Measurements from ENCODE around the gene HSBP1. TPM values are rescaled to one million over a fixed set of nuclear protein-coding genes. Genes with fewer than 3 reads are reported as not detected.

Gene HSBP1
- total and polyA plus RNA-seq, 4 experiments from 2014 or later: 27.3 to 35.2 (median 32.5) TPM

- H3K27me3 ChIP-seq (ENCODE audit: insufficient read depth, low read length): no peaks in the 10 kb centered on the region
- ChIA-PET POLR2A (ENCODE audit: partially characterized antibody) (no interaction called here), CTCF (ENCODE audit: partially characterized antibody) (no interaction called here)
- no peaks in the 10 kb centered on the region for H3K9me3 ChIP-seq (ENCODE audit: control insufficient read depth in 1 of 2, low read length in 2 of 2)
- Mint-ChIP-seq H3K36me3 (no peaks in the 10 kb centered on the region), H3K4me3 (no peak overlapping the region), H3K27ac (no peak overlapping the region), H3K4me1 (no peaks in the 10 kb centered on the region), H3K27me3 (peaks cover 3 to 14% of the 10 kb centered on the region in 2 donors), H3K9me3 (peaks cover 0 to 4% (median 0%) of the 10 kb centered on the region in 8 donors)
- no peak overlapping the region for H3K4me3 ChIP-seq (ENCODE audit: low read length in 2 of 2)
- no peak overlapping the region for H3K27ac ChIP-seq (ENCODE audit: low read depth, low read length)
- H3K4me1 ChIP-seq (ENCODE audit: insufficient read depth, low read length): no peaks in the 10 kb centered on the region
- H3K36me3 ChIP-seq (ENCODE audit: insufficient read depth, low read length): no peaks in the 10 kb centered on the region
- intact Hi-C loops (cut with micrococcal nuclease): no loop called here
- no peak for DNase-seq
These were observed 35.0 kb upstream of the HSBP1 start for GRCh38 chr16:83772806-83773205.

GRCh38 chr16:83774066-83774465 lies 33.7 kb upstream of the HSBP1 start:
- Mint-ChIP-seq H3K36me3 (no peaks in the 10 kb centered on the region), H3K4me1 (no peaks in the 10 kb centered on the region), H3K4me3 (no peak overlapping the region), H3K9me3 (peaks cover 0 to 4% (median 0%) of the 10 kb centered on the region in 8 donors), H3K27ac (no peak overlapping the region), H3K27me3 (peaks cover 3 to 15% of the 10 kb centered on the region in 2 donors)
- Histone ChIP-seq H3K27me3 (ENCODE audit: insufficient read depth, low read length) (no peaks in the 10 kb centered on the region), H3K27ac (ENCODE audit: low read depth, low read length) (no peak overlapping the region), H3K36me3 (ENCODE audit: insufficient read depth, low read length) (no peaks in the 10 kb centered on the region), H3K4me3 (ENCODE audit: low read length in 2 of 2) (no peak overlapping the region), H3K9me3 (ENCODE audit: control insufficient read depth in 1 of 2, low read length in 2 of 2) (no peaks in the 10 kb centered on the region), H3K4me1 (ENCODE audit: insufficient read depth, low read length) (no peaks in the 10 kb centered on the region)
- intact Hi-C loops (cut with micrococcal nuclease): no loop called here
- ChIA-PET POLR2A (ENCODE audit: partially characterized antibody) (no interaction called here), CTCF (ENCODE audit: partially characterized antibody) (no interaction called here)
- no peak for DNase-seq

- Mint-ChIP-seq H3K27ac (no peak overlapping the region), H3K9me3 (no peaks in the 10 kb centered on the region), H3K4me1 (no peaks in the 10 kb centered on the region), H3K4me3 (no peak overlapping the region), H3K36me3 (no peaks in the 10 kb centered on the region), H3K27me3 (peaks cover 4 to 13% of the 10 kb centered on the region in 2 donors)
- ChIA-PET POLR2A (ENCODE audit: partially characterized antibody) (no interaction called here), CTCF (ENCODE audit: partially characterized antibody) (no interaction called here)
- Histone ChIP-seq H3K27ac (ENCODE audit: low read depth, low read length) (no peak overlapping the region), H3K36me3 (ENCODE audit: insufficient read depth, low read length) (no peaks in the 10 kb centered on the region), H3K4me3 (ENCODE audit: low read length in 2 of 2) (no peak overlapping the region), H3K9me3 (ENCODE audit: control insufficient read depth in 1 of 2, low read length in 2 of 2) (no peaks in the 10 kb centered on the region), H3K4me1 (ENCODE audit: insufficient read depth, low read length) (no peaks in the 10 kb centered on the region), H3K27me3 (ENCODE audit: insufficient read depth, low read length) (no peaks in the 10 kb centered on the region)
- no peak for DNase-seq
- intact Hi-C loops (cut with micrococcal nuclease): no loop called here
These were observed 30.8 kb upstream of the HSBP1 start for GRCh38 chr16:83776944-83777343.

- POLR2A ChIA-PET (ENCODE audit: partially characterized antibody): no interaction called here
- no peak for DNase-seq
- H3K27ac ChIP-seq (ENCODE audit: low read depth, low read length): no peak overlapping the region
- intact Hi-C loops (cut with micrococcal nuclease): no loop called here
- no peaks in the 10 kb centered on the region for H3K36me3 ChIP-seq (ENCODE audit: insufficient read depth, low read length)
- no peak overlapping the region for H3K4me3 Mint-ChIP-seq
- H3K9me3 ChIP-seq (ENCODE audit: control insufficient read depth in 1 of 2, low read length in 2 of 2): no peaks in the 10 kb centered on the region
- peaks cover 8 to 9% of the 10 kb centered on the region in 2 donors for H3K27me3 Mint-ChIP-seq
- H3K9me3 Mint-ChIP-seq: no peaks in the 10 kb centered on the region
- CTCF ChIA-PET (ENCODE audit: partially characterized antibody): no interaction called here
- H3K4me3 ChIP-seq (ENCODE audit: low read length in 2 of 2): no peak overlapping the region
- H3K27me3 ChIP-seq (ENCODE audit: insufficient read depth, low read length): no peaks in the 10 kb centered on the region
- no peaks in the 10 kb centered on the region for H3K4me1 ChIP-seq (ENCODE audit: insufficient read depth, low read length)
- H3K4me1 Mint-ChIP-seq: no peaks in the 10 kb centered on the region
- H3K36me3 Mint-ChIP-seq: no peaks in the 10 kb centered on the region
- no peak overlapping the region for H3K27ac Mint-ChIP-seq
These were observed 27.9 kb upstream of the HSBP1 start for GRCh38 chr16:83779886-83780285.

GRCh38 chr16:83785455-83785854 lies 22.3 kb upstream of the HSBP1 start:
- H3K4me3 ChIP-seq (ENCODE audit: low read length in 2 of 2): no peak overlapping the region
- no peaks in the 10 kb centered on the region for H3K4me1 Mint-ChIP-seq
- intact Hi-C loops (cut with micrococcal nuclease): no loop called here
- H3K27me3 Mint-ChIP-seq: peaks cover 7 to 8% of the 10 kb centered on the region in 2 donors
- no peak overlapping the region for H3K4me3 Mint-ChIP-seq
- no peaks in the 10 kb centered on the region for H3K36me3 ChIP-seq (ENCODE audit: insufficient read depth, low read length)
- CTCF ChIA-PET (ENCODE audit: partially characterized antibody): no interaction called here
- H3K27ac Mint-ChIP-seq: no peak overlapping the region
- H3K36me3 Mint-ChIP-seq: no peaks in the 10 kb centered on the region
- H3K27me3 ChIP-seq (ENCODE audit: insufficient read depth, low read length): no peaks in the 10 kb centered on the region
- POLR2A ChIA-PET (ENCODE audit: partially characterized antibody): no interaction called here
- H3K4me1 ChIP-seq (ENCODE audit: insufficient read depth, low read length): no peaks in the 10 kb centered on the region
- no peak overlapping the region for H3K27ac ChIP-seq (ENCODE audit: low read depth, low read length)
- H3K9me3 ChIP-seq (ENCODE audit: control insufficient read depth in 1 of 2, low read length in 2 of 2): no peaks in the 10 kb centered on the region
- no peak for DNase-seq
- H3K9me3 Mint-ChIP-seq: peaks cover 0 to 3% (median 0%) of the 10 kb centered on the region in 8 donors

GRCh38 chr16:83789642-83790401 lies 18.0 kb upstream of the HSBP1 start:
- peaks cover 0 to 6% (median 0%) of the 10 kb centered on the region in 8 donors for H3K9me3 Mint-ChIP-seq
- Histone ChIP-seq H3K27ac (ENCODE audit: low read depth, low read length) (no peak overlapping the region), H3K4me3 (ENCODE audit: low read length in 2 of 2) (no peak overlapping the region), H3K9me3 (ENCODE audit: control insufficient read depth in 1 of 2, low read length in 2 of 2) (no peaks in the 10 kb centered on the region), H3K4me1 (ENCODE audit: insufficient read depth, low read length) (no peaks in the 10 kb centered on the region), H3K36me3 (ENCODE audit: insufficient read depth, low read length) (no peaks in the 10 kb centered on the region), H3K27me3 (ENCODE audit: insufficient read depth, low read length) (no peaks in the 10 kb centered on the region)
- CTCF ChIA-PET (ENCODE audit: partially characterized antibody): no interaction called here
- no peaks in the 10 kb centered on the region for H3K36me3 Mint-ChIP-seq
- intact Hi-C loops (cut with micrococcal nuclease): no loop called here
- H3K27ac Mint-ChIP-seq: no peak overlapping the region
- POLR2A ChIA-PET (ENCODE audit: partially characterized antibody): no interaction called here
- H3K27me3 Mint-ChIP-seq: peaks cover 3 to 10% of the 10 kb centered on the region in 2 donors
- H3K4me3 Mint-ChIP-seq: no peak overlapping the region
- peaks cover 0 to 2% (median 0%) of the 10 kb centered on the region in 4 donors for H3K4me1 Mint-ChIP-seq
- no peak for DNase-seq

- intact Hi-C loops (cut with micrococcal nuclease): no loop called here
- Histone ChIP-seq H3K9me3 (ENCODE audit: control insufficient read depth in 1 of 2, low read length in 2 of 2) (no peaks in the 10 kb centered on the region), H3K27ac (ENCODE audit: low read depth, low read length) (no peak overlapping the region), H3K27me3 (ENCODE audit: insufficient read depth, low read length) (no peaks in the 10 kb centered on the region), H3K4me1 (ENCODE audit: insufficient read depth, low read length) (no peaks in the 10 kb centered on the region), H3K4me3 (ENCODE audit: low read length in 2 of 2) (no peak overlapping the region), H3K36me3 (ENCODE audit: insufficient read depth, low read length) (no peaks in the 10 kb centered on the region)
- Mint-ChIP-seq H3K4me3 (no peak overlapping the region), H3K27me3 (peaks cover 4 to 18% of the 10 kb centered on the region in 2 donors), H3K4me1 (peaks cover 0 to 2% (median 0%) of the 10 kb centered on the region in 4 donors), H3K9me3 (peaks cover 0 to 6% (median 0%) of the 10 kb centered on the region in 8 donors), H3K36me3 (no peaks in the 10 kb centered on the region), H3K27ac (no peak overlapping the region)
- POLR2A ChIA-PET (ENCODE audit: partially characterized antibody): no interaction called here
- DNase-seq: no peak
- CTCF ChIA-PET (ENCODE audit: partially characterized antibody): no interaction called here
These were observed 15.9 kb upstream of the HSBP1 start for GRCh38 chr16:83791916-83792315.

Data from CD4-positive, alpha-beta memory T cell (primary cell).